NAMALWA (cell line): ENCODE results near the gene ARHGEF28.

Experiments
- DNase-seq: peaks from one replicate; pipeline ENCODE4 v3.0.0-alpha.2; 2015; ENCODE audit warnings: low spot score

The ARHGEF28 gene

DNA sequence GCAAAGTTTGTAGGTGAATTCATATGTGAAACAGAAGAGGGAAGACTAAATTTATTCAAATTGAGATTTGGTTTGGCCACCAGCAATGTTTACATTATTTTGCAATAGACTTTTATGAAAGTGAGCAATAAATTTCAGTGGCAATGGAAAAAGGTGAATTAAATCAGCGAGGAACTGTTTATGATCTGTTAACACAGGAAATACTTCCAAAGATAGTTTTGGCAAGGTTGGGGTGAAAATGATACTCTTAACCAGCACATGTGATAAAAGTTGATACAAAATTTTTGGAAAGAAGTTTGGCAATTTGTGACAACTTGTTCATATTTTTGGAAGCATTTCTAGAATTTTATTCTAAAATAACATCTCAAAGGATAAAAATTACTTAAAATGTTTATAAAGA is 119.8 kb downstream of the ARHGEF28 start:
- DNase-seq: no peak

DNA sequence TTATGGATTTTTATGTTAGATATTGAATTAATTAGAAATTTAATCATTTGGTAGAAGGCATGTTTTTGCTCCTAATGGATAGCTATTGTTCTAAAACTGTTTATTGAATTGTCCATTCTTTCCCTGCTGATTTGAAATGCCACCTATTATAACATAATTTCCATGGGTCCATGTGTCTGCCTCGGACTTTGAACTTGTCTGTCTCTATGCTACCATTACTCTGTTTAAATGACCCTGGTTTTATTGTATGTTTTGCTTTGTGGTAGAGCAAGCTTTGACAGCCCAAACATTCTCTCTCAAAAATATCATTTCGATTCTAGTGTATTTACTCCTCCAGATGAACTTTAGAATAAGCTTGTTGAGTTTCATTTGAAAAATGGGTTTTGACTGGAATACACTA is 120.6 kb downstream of the ARHGEF28 start:
- DNase-seq: no peak

DNA sequence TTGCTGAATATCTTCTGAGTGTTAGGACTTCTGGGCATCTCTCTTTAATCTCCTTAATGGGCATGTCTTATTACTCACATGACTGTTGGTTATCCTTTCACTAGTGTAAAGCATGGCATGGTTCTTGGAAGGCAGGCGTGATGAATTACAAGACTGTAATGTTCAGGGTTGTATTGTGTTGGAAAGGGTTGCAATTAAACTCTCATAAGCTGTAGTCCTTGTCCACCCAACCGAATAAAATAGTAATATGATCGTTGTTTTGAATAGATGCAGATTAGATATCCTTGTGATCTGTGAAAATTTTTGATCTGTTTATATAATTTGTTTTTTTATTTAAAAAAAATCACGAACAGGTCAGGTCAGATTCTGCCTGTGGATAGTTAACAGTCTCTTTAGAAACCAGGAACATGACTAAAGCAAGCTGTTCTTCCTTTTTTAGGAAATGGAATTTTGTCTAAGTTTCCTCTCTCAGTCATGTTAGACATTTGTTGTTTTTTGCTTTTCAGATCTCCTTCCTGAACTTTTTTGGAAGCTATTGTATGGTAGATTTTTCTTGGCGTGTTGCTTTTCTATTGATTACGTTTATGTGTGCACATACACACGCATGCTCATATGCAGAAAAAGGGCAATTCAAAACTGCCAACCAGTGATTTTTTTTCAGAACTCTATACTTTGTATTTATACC is 121.8 kb downstream of the ARHGEF28 start:
- no peak for DNase-seq

DNA sequence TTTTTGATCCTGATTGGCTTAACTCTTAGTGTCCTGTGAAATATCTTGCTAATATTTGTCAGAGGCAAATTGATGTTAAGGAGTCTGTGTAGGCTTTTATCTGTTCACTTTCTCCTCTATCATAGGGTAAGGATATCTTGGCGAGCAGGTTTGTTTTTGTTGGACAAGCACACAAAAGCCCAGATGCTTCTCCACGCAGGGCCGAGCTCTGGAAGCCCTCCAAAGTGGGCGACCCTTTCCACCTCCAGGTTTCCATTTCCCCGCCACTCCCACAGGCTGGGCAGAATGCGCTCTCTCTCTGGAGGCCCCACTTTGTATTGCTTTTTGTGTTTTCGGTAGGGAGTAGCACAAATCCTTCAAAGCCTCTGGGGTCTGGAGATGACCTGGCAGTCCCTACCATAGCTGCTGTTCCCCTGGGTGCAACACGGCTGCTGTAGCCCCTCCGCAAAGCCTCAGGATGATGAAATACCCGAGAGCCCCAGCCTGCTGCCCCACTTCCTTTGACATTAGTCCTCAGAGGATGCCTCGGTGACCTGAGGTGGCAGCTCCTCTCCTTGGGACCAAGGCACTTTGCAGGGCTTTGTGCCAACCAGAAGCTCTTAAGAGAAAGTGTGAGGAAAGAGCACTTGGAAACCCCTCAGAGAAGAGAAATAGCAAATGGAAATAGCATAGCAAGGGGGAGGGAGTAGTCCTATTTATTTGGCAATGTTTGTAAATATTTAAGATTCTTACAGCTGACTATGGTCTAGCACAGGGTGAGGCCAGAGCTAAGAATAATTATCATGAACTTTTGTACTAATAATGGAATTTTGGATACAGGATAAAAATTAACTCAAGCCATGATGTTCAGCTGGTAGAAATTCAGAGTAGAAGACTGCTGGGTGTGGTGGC is 122.8 kb downstream of the ARHGEF28 start:
- no peak for DNase-seq

DNA sequence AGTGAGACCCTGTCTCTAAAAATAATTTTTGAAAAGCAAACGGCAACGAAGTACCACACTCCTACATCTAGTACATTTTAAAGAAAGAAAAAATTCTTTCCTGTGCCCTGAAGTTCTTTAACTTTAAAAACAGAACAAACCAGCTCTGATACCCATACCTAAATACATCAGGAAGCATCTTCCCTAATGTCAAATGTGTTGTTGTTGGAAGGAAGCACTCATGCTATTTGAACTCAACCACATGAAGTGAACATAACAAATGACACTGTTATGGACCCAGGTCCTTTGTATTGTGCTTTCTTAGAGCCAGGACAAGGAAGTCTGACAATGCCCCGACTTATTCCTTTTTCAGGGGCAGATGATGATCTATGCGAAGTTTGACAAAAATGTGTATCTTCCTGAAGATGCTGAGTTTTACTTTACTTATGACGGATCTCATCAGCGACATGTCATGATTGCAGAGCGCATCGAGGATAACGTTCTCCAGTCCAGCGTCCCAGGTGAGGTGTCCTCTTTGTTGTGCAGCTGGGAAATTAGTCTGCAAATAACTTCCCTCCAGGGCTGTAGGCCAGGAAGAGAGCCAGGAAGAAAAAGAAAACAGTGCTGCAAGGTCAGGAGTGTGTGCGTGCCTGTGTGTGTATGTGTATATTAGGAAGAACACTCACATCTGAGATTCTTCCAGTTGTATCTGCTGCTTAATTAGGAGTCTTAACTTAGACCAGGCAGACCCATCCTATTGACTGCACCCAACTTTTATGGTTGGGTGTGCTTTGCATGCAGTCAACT is 123.7 kb downstream of the ARHGEF28 start:
- no peak for DNase-seq

DNA sequence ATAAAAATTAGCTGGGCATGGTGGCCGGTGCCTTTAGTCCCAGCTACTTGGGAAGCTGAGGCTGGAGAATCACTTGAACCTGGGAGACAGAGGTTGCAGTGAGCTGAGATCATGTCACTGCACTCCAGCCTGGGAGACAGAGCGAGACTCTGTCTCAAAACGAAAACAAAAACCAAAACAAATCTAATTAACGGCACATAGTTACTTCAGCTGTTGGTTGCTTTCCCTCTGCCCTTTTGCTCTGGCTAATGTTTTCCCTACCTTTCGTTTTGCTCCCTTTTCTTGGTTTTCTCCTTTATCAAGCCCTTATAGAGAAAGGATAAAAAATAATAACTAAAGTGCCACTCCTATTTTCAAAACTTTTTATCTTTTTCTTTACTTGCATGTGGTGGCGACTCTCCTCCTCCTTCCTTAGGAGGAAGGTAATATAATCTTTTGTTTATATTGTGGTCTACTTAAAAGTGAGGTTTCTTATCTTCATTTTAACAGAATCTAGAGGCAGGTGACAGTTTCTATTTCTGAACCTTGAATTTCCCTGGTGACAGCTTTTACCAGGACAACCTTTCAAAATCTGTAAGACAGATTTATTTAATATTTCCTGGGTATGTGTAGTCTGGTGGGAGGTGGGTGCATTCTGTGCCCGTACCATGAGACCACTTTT is 125.4 kb downstream of the ARHGEF28 start:
- no peak for DNase-seq

DNA sequence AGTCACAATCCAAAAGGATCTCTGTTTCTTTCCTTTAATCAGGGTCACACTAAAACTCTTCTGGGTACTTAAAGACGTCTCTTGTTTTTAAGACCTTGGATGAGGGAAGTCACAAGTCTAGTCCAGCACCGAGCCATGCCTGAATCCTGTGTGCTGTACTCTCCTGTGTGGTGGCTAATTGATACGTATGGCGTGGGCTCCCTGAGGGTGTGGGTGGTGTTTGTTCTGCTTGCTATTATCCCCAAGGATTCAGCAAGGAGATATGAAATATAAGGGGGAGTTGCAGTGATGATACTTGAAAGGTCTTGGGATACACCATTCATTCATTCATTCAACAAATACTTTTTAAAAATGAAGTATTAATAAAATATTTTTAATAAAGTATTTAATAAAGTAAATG is 128.3 kb downstream of the ARHGEF28 start:
- DNase-seq: no peak

DNA sequence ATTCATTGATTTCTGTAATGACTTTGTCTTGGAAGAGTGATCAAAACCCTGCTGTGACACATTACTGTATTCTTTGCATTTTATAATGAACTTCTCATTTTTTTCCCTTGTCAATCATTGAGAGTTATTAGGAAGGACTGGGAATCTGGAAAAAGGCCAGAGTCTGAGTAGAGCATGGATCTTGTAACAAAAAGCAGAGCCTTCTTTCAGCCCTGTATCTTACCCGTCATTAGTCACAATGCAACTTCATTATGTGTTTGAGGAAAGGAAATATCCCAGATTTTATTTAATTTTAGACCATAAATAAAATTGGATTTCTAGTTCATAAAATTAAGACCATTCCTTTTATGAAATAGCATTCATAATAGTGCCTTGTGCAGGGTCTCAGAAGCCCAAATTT is 131.4 kb downstream of the ARHGEF28 start:
- no peak for DNase-seq

DNA sequence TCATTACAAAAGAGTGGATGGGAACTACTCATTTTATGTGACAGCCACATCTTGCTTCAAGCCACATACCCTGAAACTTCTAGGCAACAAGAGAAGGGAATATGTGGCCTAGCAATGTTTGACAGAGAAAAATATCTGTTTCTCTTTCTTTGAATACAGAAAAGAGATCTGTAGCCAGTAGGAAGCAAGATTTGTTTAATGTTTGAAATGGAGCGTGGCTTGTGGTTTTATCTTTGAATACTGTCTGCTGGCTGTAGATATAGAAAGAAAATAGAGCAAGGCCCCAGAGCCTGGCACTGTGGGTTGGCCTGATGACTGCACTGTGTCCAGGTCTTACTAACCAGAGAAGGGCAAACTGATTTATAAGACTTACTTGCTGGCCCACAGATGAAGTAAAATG is 133.8 kb downstream of the ARHGEF28 start:
- DNase-seq: no peak

DNA sequence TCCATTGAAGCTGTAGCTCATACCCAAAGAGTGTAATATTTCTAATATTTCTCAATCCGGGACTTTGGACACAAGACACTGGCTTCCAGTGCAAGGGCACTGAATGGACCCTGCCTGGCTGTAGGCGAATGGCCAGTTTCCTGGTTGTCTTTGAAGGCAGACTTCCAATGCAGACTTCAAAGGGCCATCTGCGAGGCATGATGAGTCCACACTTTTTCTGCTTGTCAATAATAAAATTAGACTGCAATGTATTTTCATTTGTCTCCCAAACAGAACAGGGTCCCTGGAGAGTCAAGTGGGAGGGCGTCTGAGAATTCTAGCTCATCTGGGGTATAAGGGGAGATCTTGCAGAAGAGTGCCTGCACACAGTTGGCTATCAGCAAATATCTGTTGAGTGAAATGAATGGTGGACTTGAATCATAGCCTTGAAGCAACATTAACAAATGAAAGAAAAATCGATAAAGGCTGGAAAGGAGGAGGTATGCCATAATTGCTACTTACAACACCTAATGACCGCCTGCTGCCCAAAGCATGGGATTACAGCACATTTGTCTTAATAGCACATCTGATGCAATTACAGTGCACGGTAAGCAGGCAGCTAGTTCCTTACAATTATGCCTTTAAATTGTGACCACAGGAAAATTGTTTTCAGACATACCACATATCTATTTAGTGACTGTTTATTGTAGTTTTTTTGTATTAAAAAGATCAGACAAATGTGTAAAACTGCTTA is 137.5 kb downstream of the ARHGEF28 start:
- no peak for DNase-seq

DNA sequence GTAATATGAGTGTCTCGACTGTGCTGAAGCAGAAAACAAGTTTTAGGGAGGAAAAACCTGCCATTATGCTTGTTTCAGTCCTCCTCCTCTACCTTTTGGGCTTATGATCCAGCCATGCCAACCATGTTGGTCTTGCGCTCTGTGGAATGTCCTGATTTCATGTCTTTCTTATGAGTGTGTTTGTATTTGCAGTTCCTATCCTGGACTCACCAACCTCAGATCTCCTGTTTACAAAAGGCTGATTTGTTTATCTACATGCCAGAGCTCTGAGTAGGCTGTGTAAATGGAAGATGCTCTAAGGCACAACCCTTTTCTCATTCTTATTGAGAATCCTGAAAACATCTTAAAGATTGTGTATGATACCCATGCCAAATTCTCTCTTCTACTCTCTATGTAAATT is 138.6 kb downstream of the ARHGEF28 start:
- no peak for DNase-seq

DNA sequence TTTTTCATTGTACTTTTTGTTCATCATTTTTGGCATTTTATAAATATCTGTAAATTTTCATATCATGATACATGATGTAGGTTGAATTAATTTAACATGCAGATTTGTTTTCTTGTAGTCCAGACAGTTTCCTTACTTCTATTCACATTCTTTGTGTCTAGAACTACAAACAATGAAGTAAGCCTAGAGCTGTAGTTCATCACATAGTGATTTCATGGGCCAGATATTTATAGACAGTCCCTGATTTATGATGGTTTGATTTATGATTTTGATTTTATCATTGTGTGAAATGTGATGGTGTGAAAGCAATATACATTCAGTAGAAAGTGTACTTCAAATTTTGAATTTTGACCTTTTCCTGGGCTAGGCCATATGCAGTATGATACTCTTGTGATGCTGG is 139.0 kb downstream of the ARHGEF28 start:
- DNase-seq: no peak

DNA sequence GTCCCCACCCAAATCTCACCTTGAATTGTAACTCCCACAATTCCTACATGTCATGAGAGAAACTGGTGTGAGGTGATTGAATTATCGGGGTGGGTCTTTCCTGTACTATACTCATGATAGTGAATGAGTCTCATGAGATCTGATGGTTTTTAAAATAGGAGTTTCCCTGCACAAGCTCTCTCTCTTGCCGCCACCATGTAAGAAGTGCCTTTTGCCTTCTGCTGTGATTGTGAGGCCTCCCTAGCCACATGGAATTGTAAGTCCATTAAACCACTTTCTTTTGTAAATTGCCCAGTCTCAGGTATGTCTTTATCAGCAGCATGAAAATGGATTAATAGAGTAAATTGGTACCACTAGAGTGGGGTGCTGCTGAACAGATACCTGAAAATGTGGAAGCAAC is 140.9 kb downstream of the ARHGEF28 start:
- DNase-seq: no peak

DNA sequence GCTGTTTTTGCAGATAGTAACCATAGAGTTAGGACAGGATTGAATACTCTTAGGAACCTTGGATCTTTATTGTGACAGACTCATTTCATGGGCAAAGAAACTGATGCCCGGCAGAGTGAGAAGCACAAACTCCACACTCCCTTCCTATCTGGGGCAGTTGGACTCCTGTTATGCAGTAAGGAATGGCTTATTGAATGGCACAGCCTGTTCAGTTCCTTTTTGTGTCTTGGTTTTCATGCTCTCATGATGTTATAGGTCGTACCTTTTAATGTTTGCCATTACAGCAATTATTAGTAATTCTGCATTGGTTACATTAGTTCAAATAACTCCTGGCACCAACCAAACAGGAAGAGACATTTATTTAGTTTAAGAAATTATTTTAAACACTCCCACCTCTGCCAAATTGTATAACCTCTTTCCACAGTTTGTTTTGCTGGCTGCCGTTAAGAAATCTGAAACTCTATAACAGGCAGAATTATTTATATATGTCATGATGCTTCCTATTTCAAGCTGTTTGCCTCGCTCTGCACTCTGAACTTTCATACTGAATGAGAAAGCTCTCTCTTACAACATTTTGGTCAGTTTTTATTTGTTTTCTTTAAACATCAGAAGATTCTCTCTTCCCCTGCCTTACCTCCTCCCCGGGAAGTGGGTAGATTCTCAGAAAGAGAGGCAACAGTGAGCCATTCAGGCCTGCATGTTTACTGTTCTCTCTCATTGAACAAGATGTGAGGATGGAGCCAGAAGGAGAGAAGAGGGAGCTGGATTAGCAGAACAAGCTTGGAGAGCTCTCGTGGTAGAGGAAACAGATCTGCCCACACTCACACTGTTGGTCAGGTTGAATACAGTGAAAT is 144.4 kb downstream of the ARHGEF28 start:
- DNase-seq: no peak

DNA sequence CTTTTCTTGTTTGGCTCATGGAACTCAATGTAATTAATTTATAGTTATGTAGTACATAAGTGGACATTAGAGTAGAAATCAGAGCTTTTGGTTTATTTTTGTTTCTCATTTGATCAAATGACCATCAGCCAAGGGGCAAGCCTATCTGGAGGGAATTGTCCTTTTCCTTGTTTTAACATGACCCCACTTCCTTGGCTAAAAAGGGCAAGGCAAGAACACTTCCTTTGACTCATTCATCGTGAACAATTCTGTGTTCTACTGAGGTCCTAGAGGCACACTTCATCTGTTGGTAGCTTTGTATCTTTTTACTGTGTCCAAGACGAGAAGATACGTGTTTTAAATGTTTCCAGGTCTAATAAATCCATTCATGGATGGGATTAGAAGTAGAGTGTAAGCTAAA is 148.9 kb downstream of the ARHGEF28 start:
- no peak for DNase-seq

DNA sequence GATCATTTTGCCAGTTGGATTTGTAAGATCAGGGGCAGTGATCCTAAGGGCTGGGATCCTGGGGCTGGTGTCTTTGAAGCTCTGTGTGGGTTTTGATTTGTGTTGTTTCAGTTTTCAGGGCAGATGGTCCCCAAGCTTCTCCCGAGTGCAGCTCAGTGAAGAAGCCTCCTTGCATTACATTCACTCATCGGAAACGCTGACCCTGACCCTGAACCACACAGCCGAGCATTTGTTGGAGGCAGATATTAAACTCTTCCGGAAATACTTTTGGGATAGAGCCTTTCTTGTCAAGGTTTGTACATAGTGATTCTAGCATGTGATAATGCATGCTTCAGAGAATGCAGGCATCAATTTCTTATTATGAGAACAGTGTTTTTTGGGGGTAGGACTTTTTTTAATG is 150.4 kb downstream of the ARHGEF28 start:
- no peak for DNase-seq

DNA sequence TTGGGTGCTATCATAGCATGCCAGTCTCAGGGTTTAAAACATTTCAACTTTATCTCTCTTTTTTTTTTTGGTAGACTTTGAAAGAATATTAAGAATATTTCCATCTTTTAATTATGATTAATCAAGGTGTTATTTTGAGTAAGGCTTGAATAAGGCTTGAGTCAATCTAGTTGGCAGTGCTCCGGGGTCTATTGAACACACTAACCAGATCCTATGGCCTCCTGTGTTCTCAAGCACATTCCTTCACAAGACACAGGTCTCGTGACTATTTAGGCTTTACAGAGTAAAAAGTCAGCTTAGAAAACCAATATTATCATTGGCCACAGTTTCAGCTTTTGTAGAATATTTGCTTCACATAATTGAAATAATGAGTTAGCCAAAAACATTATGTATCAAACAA is 151.2 kb downstream of the ARHGEF28 start:
- no peak for DNase-seq

DNA sequence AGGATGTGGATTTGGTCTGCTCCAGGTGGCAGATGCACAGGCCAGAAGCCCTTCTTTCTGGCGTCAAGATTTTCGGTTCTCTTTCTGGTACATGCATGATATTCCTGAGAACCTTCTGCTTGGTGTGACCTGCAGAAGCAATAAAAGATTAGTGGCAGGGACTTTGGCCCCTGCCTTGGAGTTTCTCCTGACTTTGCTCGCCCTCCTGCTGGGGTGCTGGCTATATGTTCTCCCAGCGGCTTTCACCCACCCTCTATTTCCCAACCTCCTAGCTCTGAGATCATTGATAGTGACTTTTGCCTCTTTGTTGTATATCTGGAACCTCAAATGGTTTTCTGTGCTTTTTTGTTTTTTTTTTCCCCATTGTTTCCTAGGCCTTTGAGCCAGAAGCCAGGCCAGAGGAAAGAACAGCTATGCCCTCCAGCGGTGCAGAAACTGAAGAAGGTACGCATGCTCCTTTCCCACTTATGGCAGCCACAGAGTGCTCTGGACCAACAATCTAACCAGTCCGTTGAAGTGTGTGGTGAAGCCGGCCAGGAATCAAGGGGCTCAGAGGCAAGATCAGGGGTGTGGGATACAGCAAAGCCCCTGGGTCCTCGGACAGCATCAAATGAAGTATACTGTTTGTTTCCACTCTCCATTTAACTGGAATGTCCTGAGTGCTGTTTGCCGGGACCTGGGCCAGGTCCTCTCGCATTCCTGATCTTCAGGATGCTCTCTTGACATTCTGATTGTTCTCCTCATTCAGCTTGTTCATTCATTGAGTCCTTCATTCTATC is 154.5 kb downstream of the ARHGEF28 start:
- no peak for DNase-seq

DNA sequence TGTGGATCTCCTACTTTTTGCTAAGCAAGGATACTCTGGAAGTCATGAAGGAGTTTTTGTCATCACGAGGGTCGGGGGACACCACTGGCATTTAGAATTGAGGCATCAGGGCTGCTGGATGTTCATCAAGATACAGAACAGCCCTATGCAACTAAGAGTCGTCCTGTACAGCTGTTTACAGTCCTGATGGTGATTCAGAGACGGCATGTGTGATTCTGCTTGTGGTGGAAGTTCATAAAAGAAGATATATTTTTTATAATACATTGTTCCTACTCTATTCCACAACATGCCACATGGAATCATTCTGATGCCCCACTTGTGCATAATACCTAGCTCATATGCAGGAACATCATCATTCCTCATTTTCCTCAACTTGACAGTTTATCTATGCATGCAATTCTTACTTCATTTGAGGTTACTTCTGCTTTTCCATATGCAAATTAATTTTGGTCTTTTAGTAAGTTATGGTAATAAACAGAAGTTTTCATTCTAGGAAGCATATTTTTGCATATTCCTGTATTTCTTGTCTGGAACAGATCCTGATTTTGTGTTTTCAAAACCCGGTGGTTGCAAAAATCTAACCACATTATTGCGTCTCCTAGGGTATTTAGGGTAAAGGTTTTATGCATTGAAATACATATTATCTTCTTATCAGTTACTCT is 155.2 kb downstream of the ARHGEF28 start:
- DNase-seq: no peak
